Heart right ventricle (tissue), 16 donors: ENCODE measurements around the gene UBQLN3. TPM values are rescaled to one million over a fixed set of nuclear protein-coding genes. Genes with fewer than 3 reads are reported as not detected.

ENCODE experiments used
- ATAC-seq, 8 donors: fragments of 200-7000 bp; cut with Tn5 transposase; one replicate each; pipeline ENCODE4 v1.9.1; 2020; ENCODE audit warnings: mild to moderate bottlenecking in 8 of 8, moderate library complexity in 8 of 8, moderate number of reproducible peaks in 1 of 8
- DNase-seq, 2 donors: peaks; one replicate each; pipeline ENCODE4 v3.0.0-alpha.2; 2020
- H3K27ac ChIP-seq, 10 donors: fragments of 200-600 bp; sonication (generic) in 2 of 10; one replicate each; pipeline versions ENCODE4 v1.5.0 to v1.8.0; 2020 to 2022; ENCODE audit warnings: mild to moderate bottlenecking in 3 of 10
- H3K27me3 ChIP-seq, 7 donors: fragments of 200-600 bp; one replicate each; pipeline ENCODE4 v1.8.0; 2021 to 2022; ENCODE audit warnings: mild to moderate bottlenecking in 2 of 7
- H3K36me3 ChIP-seq, 9 donors: fragments of 200-600 bp; sonication (generic) in 1 of 9; one replicate each; pipeline versions ENCODE4 v1.5.0 to v1.8.0; 2020 to 2022; ENCODE audit warnings: mild to moderate bottlenecking in 2 of 9
- H3K4me1 ChIP-seq, 9 donors: fragments of 200-600 bp; sonication (generic) in 1 of 9; one replicate each; pipeline versions ENCODE4 v1.5.0 to v1.8.0; 2020 to 2022; ENCODE audit warnings: mild to moderate bottlenecking in 4 of 9
- H3K4me3 ChIP-seq, 10 donors: fragments of 200-600 bp; sonication (generic) in 2 of 10; one replicate each; pipeline versions ENCODE4 v1.5.0 to v1.8.0; 2020 to 2022; ENCODE audit warnings: mild to moderate bottlenecking in 7 of 10, moderate library complexity in 2 of 10
- H3K9me3 ChIP-seq, 11 donors: fragments of 200-600 bp in 10 of 11; sonication (generic) in 2 of 11; one replicate each; pipeline versions ENCODE4 v1.5.0 to v1.8.0; 2013 to 2022; ENCODE audit warnings: mild to moderate bottlenecking in 2 of 11, control low read depth in 1 of 11, moderate library complexity in 1 of 11
- WGBS, 2 donors: extraction: QIAGEN DNeasy Blood & Tissue Kit; methylation state at CpG; one replicate each; pipeline ENCODE4 v1.1.7; 2013; ENCODE audit warnings: inconsistent platforms in 1 of 2; 5-methylcytosine and 5-hydroxymethylcytosine counted together
- intact Hi-C, 10 donors: fragments of 100-400 bp; cut with DNase I; formaldehyde crosslinking; loops; one replicate each; pipeline versions ENCODE4 v1.11.1 to v1.14.2; 2022
- long read RNA-seq, 3 donors: library from polyadenylated mRNA; unstranded; transcript quantifications; one replicate each; pipeline ENCODE4 v2.0.0, GENCODE V29; 2020 to 2021
- polyA plus RNA-seq, 2 donors: library from polyadenylated mRNA; stranded (reverse); fragments of 200-250 nt; gene quantifications; one replicate each; pipeline ENCODE4 v1.2.3, GENCODE V29; 2013
- total RNA-seq, 10 donors: library from RNA; stranded (reverse); fragmentation: NEBNext Ultra II Directional in 3 of 10; extraction: Animal tissue kit (Norgen Biotek cat#: 25700) in 3 of 10; gene quantifications; one replicate each; pipeline versions ENCODE4 v1.2.1 to v1.2.4, GENCODE V29; 2021 to 2023
- TF ChIP-seq, protein P1 (sequence below), 9 donors: fragments of 200-600 bp; sonication (generic) in 2 of 9; IDR thresholded peaks; one replicate each; pipeline versions ENCODE4 v1.5.0 to v1.8.0; 2021 to 2022; ENCODE audit warnings: antibody characterized with exemption in 9 of 9, mild to moderate bottlenecking in 5 of 9, moderate library complexity in 1 of 9
- donor health status: Arrhythmogenic right ventricular cardiomyopathy.
- donor health status: ischemic (EF 13 %, LVEDD 7.1; RV severe dilation, severe dysfunction).
- donor health status: healthy with polysubstance abuse.
- donor health status: DM: no; HTN: yes; CAD: no.
- donor health status: DM: no; HTN: no; CAD: no.
- donor health status: ischemic (EF 25% LVEDD 6.9; RV normal size, moderate dysfunction).
- donor health status: ischemic (EF 25% LVEDD 5.7; RV mildly dilated, moderate dysfunction).
- donor health status: healthy.
- donor health status: DM: yes; HTN: yes; CAD: no.
- donor health status: Ischemic cardiomyopathy.
- donor health status: ischemic (EF 35%, LVEDD 5.7; RV mildly dilated, moderate dysfunction).
- donor health status: nonischemic (EF 11% LVEDD 7.7; RV severe dilation, severe dysfunction).
- donor health status: DM: yes; HTN: yes; CAD: no.
- donor health status: PGD.
- donor health status: ischemic (EF 29% LVEDD 5.4; RV normal size, mild dysfunction).
- donor health status: nonischemic (EF 23%, LVEDD 6.1; RV moderate dilation, normal function).

UBQLN3 gene
- under 1 TPM in 3 of 10 donors, not detected in 7; 0.20 to 0.32 (median 0.24) TPM for total RNA-seq
- polyA plus RNA-seq: not detected
- long read RNA-seq, donor 1: 0 reads
- long read RNA-seq, donor 2: 0 reads
- long read RNA-seq, donor 3: 0 reads

DNA sequence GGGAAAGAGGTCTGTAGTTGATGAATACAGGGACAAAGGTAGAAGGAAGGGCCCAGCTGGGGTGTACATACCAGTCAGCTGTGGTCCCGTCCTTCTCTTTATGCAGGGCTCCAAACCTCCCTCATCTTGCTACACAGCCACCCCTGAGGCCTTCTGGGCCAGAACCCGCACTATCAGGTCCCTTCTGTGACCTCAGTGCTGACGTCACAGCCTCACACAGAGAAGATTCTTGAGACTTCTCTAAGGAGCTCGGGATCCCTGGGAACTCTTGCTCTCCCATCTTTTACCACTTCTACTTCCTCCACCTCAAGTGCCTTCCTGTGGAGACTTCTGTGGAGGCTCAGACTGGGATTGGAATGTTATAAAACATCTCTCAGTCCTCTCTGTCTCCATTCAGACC lies at the start of gene UBQLN3:
Gene UBQLN3 (minus strand): TSS at position 155 of the 400 bp plus-strand sequence. CDS start 399 bp downstream, outside the sequence.
- intact Hi-C loops: no loop called here
- no peak within 1 kb of the TSS for H3K27ac ChIP-seq
- no peak for ATAC-seq

DNA sequence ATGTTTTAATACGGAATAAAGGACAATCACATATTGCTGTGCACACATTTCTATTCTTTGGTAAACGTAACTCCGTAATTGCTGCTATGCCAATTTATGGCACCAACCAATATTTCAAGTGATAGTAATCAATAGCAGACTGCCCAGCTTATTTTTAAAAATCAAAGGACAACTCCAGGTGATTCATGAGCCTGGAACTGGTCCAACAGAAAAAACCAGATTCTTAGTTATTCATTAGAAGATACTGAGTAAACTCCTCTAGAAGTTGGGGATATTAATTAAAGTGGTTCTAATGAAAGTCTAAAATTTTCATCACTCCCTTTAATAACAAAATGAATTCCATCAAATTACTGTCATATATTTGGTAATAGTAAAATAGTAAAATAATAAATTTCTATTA lies 48.0 kb upstream of the UBQLN3 start:
- ATAC-seq (no peak), DNase-seq (no peak)
- no peaks in the 10 kb centered on the region for H3K4me1 ChIP-seq
- 32 to 59% methylated on average over 3 of the region's 3 CpGs for WGBS, 2 donors
- intact Hi-C loops: loop anchor here in 1 of 10 donors (10.0 kb wide), 1 partner anchor 83 kb away; no protein-coding TSS in a partner anchor
- TF ChIP-seq, protein P1, sequence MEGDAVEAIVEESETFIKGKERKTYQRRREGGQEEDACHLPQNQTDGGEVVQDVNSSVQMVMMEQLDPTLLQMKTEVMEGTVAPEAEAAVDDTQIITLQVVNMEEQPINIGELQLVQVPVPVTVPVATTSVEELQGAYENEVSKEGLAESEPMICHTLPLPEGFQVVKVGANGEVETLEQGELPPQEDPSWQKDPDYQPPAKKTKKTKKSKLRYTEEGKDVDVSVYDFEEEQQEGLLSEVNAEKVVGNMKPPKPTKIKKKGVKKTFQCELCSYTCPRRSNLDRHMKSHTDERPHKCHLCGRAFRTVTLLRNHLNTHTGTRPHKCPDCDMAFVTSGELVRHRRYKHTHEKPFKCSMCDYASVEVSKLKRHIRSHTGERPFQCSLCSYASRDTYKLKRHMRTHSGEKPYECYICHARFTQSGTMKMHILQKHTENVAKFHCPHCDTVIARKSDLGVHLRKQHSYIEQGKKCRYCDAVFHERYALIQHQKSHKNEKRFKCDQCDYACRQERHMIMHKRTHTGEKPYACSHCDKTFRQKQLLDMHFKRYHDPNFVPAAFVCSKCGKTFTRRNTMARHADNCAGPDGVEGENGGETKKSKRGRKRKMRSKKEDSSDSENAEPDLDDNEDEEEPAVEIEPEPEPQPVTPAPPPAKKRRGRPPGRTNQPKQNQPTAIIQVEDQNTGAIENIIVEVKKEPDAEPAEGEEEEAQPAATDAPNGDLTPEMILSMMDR (IDR thresholded peaks at IDR 0.05): no peak
- no peaks in the 10 kb centered on the region for H3K9me3 ChIP-seq
- no peaks in the 10 kb centered on the region for H3K36me3 ChIP-seq
- H3K27ac ChIP-seq: no peak overlapping the region
- H3K4me3 ChIP-seq: no peak overlapping the region
- H3K27me3 ChIP-seq: no peaks in the 10 kb centered on the region

More for the DNA sequence above, at the start of gene UBQLN3:
- H3K27me3 ChIP-seq: no peaks in the 10 kb centered on the region
- TF ChIP-seq, protein P1 (IDR thresholded peaks at IDR 0.05): no peak
- no peak for DNase-seq
- no peaks in the 10 kb centered on the region for H3K4me1 ChIP-seq
- no peaks in the 10 kb centered on the region for H3K9me3 ChIP-seq
- H3K36me3 ChIP-seq: no peaks in the 10 kb centered on the region
- 81 to 85% methylated on average over 4 of the region's 4 CpGs for WGBS, 2 donors
- no peak within 1 kb of the TSS for H3K4me3 ChIP-seq

DNA sequence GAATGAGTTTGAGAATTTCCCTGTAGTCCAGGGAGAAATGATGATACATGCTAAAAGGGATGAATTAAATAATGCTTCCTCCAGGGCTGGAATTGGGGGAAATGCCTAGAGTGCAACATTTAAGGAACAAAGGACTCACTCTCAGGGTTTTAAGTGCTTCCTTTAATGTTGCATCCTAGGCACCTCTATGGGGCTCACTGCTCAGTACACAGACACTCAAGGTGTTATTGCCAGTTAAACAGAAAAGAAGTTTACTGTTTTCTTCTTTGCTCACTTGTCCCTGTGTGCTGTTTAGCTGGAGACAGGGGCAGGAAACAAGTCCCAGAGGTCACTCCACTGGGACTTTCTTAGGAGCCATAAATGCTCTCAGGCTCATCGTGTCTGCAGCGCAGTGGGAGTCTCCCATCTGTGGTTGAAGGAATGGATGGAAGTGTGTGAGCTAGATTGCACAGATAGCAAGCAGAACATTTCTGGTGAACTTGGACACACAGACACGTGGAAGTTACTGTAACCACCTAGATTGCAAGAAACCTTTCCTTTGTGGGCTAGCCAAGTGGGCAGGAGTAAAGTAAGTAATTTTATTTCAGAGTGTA lies 46.9 kb upstream of the UBQLN3 start:
- ATAC-seq: no peak
- 54 to 55% methylated on average over 3 of the region's 3 CpGs for WGBS, 2 donors
- intact Hi-C loops: loop anchor here in 1 of 10 donors (10.0 kb wide), 1 partner anchor 82 kb away; no protein-coding TSS in a partner anchor

DNA sequence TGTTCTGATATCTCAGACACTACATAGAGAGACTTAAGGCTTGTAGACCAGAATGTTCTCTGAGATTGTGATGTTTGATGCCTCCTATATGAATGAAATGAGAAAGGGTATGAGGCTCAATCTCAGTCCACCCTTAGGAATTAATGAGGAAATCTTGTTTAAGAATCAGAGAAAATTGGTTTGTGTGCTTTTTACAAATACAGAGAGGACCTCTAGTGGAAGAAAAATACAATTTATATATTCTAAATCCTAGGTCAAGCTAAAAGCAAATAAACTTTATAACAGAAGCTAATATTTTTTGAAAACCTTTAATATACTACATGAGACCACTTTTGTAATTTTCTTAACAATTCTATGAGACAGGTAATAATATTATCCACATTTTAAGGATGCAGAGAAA lies 43.6 kb upstream of the UBQLN3 start:
- Histone ChIP-seq H3K4me1 (no peaks in the 10 kb centered on the region), H3K4me3 (no peak overlapping the region), H3K27ac (no peak overlapping the region), H3K36me3 (no peaks in the 10 kb centered on the region), H3K27me3 (no peaks in the 10 kb centered on the region), H3K9me3 (no peaks in the 10 kb centered on the region)
- TF ChIP-seq, protein P1 (IDR thresholded peaks at IDR 0.05): peak in 8 of 9 donors; percentile 8 to 50 (median 26)
- DNase-seq: no peak
- intact Hi-C loops: loop anchor here in 5 of 10 donors (2.0 to 10.0 kb wide), 3 partner anchors 76 to 79 kb away; no protein-coding TSS in a partner anchor
- no peak for ATAC-seq

More for the DNA sequence above, 46.9 kb upstream of the UBQLN3 start:
- Histone ChIP-seq H3K4me1 (no peaks in the 10 kb centered on the region), H3K4me3 (no peak overlapping the region), H3K27me3 (no peaks in the 10 kb centered on the region), H3K27ac (no peak overlapping the region), H3K9me3 (no peaks in the 10 kb centered on the region), H3K36me3 (no peaks in the 10 kb centered on the region)
- TF ChIP-seq, protein P1 (IDR thresholded peaks at IDR 0.05): no peak
- DNase-seq: no peak
